Activated CD8-positive, alpha-beta memory T cell treated with anti-CD3 and anti-CD28 coated beads for 48 hours (primary cell): ENCODE measurements around the gene ENOX2.
A peak's percentile ranks its signal among the peaks of the same experiment; 100 is the strongest.
"Not testable (repeated sequence)": the region's sequence is repeated elsewhere in the genome, so short reads cannot be mapped to it uniquely, and the experiment has no call there.

Source experiments
- DNase-seq, 3 experiments: peaks; one replicate each; pipeline ENCODE4 v3.0.0-alpha.2; 2020; ENCODE audit warnings: low read depth in 2 of 3, low spot score in 2 of 3

ENOX2 gene

DNA sequence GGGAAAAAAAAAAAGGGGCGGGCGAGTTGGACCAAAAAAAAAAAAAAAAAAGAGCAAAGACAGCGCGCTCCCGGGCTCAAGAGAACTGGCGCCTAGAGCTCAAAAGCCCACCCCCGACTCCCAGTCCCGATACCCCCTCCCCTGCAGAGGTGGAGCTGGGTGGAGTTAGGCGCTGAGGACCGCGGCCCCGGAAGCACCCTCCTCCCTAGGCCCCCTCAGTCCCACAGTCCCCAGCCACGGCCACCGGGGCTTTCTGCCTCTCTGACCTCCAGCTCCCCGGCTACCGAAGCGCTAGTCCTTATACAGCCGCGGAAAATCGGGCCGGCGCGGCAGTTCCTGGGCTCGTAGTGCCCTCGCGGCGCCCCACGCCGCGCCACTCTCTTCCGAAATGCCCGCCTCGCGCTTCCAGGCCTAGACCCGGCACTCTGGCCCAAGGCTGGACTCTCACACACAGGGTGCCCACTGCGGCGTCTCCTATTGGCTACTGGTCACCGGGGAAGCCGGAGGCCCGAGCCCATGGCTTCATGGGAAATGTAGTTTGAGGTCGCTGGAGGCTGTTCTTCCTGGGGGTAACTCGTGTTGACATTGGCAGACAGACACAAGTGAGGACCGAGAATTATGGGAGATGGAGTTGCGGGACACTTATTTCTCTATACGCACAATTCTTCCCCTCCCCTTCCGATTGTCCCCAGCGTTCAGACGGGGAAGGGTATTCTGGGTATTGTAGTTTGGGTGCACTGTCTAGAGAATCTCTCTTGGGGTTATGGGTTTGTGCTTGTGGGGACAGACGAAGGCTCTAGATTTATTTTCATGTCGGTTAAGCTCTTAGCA, at the start of gene ENOX2:
TSS of gene ENOX2 (minus strand) at position 427 of the 831 bp plus-strand sequence. CDS start 199,993 bp downstream, outside the sequence.
- peak; percentile 17 to 53 (median 52) for DNase-seq

DNA sequence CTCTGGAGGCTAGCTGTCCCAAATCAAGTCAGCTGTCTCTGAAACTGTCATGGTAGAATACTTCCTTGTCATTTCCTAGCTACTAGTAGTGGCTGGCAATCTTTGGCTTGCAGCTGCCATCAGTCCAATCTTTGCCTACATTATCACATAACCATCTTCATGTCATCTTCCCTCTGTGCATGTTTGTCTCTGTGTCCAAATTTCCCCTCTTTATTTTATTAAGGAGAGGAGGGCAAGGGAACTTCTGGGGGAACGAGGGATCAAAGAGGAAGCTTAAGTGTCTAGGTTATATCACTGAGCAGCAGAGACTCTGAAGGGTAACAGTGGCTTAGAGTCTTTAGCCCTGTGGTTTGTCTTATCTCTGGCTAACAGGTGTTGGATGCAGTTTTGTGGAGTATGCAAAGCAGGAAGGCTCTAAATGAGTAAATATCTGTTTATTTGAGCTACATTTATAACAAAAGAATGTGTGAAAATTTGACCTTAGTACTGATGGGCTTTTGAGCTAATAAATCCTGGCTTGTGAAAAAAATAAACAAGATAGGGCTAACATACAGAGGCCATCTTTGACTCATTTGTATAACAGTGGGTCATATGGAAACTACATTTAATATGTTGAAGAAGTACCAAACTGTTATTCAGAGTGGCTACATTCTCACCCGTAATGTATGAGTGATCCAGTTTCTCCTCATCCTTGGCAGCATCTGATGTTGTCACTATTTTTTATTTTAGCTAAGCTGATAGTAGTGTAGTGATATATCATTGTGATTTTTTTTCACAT, 49.4 kb upstream of the ENOX2 start:
- no peak for DNase-seq

DNA sequence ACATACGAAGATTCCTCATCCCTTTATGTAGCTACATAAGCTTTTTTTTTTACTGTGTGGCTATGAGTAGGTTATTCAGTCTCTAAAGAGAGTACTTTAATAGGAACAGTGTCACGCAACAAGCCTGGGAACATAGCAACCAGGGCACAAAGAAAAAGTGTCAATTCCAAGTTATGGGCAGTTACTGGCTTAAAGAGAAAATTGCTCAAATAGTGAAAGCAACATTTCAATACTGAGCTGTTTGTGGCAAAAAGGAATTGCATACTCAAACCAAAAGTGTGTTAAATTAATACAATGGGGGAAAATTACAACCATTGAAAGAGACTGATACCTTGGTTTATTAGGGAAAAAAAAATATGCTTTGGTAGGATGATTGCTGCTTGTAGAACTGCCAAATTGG, 41.2 kb upstream of the ENOX2 start:
- no peak for DNase-seq

GRCh38 chrX:130937101-130937500, 34.1 kb upstream of the ENOX2 start:
- no peak for DNase-seq

GRCh38 chrX:130933358-130933757, 30.3 kb upstream of the ENOX2 start:
- no peak for DNase-seq

GRCh38 chrX:130920405-130920804, 17.4 kb upstream of the ENOX2 start:
- DNase-seq = not testable (repeated sequence)

DNA sequence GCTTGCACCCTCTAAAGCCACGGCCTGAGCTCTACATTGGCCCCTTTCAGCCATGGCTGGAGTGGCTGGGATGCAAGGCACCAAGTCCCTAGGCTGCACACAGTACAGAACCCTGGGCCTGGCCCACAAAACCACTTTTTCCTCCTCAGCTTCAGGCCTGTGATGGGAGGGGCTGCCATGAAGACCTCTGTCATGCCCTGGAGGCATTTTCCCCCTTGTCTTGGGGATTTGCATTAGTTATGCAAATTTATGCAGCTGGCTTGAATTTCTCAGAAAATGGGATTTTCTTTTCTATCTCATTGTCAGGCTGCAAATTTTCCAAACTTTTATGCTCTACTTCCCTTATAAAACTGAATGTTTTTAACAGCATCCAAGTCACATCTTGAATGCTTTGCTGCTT, 16.7 kb upstream of the ENOX2 start:
- DNase-seq = not testable (repeated sequence)

DNA sequence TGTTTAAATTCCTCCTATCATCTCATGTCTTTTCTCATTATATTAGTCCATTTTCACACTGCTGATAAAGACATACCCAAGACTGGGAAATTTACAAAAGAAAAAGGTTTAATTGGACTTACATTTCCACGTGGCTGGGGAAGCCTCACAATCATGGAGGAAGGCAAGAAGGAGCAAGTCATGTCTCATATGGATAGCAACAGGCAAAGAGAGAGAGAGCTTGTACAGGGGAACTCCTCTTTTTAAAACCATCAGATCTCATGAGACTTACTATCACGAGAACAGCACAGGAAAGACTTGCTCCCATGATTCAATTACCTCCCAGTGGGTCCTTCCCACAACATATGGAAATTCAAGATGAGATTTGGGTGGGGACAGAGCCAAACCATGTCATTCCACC, 15.5 kb upstream of the ENOX2 start:
- not testable (repeated sequence) for DNase-seq

GRCh38 chrX:130916636-130917422, 13.8 kb upstream of the ENOX2 start:
- DNase-seq = peak in 1 of 3 experiments; percentile 0

- DNase-seq = no peak
These were observed 12.3 kb upstream of the ENOX2 start for GRCh38 chrX:130915302-130915701.

GRCh38 chrX:130909469-130910136, 6.6 kb upstream of the ENOX2 start:
- DNase-seq = no peak

DNA sequence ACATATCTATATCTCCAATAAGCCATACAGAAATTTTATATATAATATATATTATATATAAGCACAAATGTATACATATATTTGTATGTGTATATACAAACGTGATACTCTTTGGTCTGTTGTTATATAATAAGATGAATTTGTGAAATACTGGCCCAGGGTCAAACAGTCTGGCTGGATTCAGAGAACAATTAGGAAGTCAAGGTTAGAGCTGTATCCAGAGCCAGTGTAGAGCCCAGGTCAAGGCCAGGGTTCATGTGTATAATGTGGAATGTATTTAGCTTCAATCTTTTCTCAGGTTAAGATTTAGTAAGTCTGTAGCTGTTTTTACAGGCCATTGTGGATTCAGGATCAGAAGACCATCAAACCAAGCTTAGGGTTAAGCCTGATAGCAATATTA, 3.8 kb upstream of the ENOX2 start:
- no peak for DNase-seq

DNA sequence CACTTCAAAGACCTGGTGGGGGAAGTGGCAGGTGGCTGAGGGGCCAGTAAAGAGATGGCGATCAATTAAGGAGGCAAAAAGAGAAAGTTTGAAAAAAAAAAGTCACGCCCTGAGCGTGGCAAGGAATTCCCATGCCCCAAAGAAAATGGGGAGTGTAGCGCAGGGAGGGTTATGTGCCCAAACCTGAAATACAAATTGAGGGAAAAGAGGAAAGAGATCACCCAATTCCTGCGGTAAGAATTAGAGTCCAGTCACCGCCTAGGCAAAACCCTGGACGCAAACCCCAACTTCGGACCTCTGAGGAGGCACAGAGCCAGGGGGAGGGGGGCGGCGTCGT, 595 bp downstream of the ENOX2 start:
- DNase-seq = no peak

DNA sequence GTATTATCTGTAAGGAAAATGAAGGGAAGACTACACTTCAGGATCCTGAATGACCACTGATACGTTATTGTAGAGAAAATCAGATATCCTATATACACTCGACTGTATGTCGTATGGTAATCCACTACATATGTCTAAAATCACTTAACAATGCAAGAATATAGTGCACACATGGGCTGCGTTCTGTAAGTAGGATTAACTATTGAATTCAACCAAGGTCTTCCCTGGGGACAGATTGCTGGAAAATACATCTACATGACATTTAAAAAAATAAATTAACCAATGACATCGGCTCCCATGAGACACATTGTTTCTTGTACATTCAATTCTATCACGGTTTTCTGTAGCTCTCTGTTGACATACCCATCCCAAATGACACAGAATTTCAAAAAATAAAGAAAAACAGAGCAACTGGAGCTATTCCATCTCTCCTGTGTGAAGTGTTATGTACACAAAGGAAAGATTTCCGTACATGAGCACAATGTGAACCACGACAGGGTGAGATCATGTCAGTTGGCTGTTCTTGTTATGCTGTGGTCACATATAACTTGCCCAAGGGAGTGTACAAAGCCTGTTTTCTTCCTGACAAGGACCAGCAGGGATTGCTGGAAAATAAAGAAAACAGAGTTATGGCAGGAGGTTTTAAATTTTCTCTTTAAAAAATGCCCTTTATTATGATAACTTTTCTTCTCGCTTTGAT, 6.1 kb downstream of the ENOX2 start:
- DNase-seq = no peak

DNA sequence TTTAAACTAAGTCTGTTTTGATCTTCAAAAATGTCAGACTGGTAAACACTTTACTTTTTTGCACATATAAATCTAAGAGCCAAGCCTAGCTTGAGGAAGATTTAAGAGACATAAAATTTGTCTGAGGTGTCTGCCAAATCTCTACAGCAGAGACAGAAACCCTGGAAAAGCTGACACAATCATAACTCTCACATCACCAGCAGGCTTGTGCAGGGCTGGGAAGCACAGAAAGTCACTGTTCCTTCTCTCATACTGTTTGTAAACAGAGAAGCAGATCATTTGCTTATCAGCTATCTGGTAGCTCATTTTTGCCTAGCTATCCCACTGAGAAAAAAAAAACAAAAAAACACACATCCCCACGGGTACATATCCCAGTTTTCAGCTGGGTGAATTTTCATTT, 7.0 kb downstream of the ENOX2 start:
- DNase-seq = no peak

DNA sequence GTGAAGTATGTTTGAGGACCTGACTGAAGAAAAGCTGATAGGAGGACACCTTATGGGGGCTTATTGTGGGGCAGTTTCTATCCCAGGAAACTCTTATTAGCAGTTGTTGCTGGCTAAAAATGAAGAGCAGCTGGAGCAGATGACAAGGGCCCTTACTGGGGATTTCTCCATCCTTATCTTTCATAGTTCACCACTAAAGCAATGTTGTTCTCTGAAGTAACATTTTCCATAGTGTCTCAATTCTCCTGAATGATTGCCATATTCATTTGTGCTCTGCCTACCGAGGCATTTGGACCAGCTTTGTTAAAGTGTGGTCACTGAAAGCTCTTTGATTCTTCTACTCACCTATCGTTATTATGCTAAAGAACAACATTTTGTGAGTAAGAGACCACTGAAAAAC, 7.7 kb downstream of the ENOX2 start:
- DNase-seq = no peak

DNA sequence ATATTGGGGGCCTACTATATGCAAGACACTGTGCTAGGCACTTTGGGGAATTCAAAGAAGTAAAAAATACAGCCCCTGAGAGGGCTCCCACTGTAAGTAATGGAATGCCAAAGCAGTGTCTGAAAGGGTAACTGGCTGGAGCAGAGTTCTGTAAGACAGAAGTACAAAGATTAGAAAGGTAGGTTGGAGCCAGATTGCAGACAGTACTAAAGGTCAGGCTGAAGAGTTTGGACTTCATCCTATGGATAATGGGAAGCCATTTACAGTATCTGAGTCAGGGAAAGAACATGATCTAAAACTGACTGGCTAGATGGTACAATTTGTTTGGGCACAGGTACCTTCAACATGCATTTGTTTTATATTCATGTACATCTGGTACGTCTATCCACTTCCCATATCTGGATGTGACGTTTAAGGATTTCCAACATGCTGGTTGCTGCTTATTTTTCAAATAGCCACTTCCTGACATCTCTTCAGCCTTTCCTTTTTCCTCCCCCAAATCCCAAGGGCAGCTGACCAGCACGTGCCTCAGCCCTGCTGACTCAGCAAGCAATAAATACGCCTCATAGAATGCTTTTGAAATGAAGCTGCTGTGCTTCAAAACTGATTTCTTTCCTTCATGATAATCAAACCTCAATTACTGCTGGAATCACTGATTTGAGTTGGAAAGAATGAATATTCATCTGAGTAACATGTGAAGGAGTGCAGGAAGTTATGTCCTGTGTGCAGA, 9.5 kb downstream of the ENOX2 start:
- no peak for DNase-seq

DNA sequence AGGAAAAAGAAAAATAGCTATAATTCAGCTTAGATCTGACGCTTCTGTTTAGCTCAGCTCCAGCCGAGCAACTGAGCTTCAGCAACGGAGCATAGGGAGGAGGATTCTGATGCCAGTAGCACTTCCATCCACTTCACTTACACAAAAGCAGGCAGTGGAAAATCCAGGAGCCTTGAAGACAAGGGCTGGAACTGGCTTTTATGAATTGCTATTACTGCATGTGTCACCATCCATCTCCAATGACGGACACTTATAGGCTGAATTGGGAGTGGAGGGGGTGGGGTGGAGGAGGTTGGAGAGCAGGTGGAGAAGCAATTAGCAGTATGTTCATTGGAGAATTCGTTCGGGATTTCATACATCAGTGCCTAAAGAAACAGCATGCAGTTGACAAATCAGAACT, 15.6 kb downstream of the ENOX2 start:
- no peak for DNase-seq

DNA sequence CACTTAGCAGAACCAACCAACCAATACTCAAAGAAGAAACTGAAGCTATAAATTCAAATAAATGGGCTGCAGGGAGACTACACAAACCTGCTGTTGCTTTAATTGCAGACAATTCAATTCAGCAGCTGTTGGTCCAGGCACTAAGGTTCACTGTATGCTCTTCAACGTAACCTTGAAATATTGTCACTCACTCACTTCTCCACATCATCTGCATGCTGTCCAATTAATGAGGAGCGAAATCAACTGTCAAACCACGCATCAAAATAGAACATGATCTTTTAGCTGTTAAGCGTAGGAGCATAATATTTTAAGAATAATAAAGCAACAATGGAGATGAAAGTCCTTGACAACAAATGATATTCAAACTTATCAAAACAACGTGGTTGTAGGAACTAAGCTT, 17.0 kb downstream of the ENOX2 start:
- no peak for DNase-seq

DNA sequence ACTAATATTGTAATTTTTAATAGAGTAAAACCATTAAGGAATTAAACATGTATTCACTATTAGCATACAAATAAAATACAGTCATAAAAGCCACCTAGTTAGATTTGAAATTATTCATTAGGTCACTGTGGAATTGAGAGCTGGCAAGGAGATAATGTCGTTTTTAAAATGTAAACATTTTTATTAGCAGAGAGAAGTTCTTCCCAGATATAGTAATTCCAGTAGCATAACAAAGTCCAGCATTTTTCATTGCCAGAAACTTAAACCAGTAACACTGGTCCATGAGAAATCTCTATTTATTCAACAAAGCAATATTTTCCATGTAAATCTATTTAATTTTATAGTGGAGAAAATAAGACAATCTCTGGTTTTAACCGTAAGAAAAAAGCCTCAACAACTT, 17.5 kb downstream of the ENOX2 start:
- DNase-seq = no peak
